Pancreas (tissue), 10 donors: Measurements from ENCODE around the gene AIRE. TPM values are rescaled to one million over a fixed set of nuclear protein-coding genes. Genes with fewer than 3 reads are reported as not detected.

Source experiments
- ATAC-seq, 4 donors: fragments of 200-7000 bp; cut with Tn5 transposase; one replicate each; pipeline versions ENCODE4 v1.8.0 to v1.9.1; 2020; ENCODE audit warnings: mild to moderate bottlenecking in 4 of 4, moderate library complexity in 4 of 4
- DNase-seq, 6 donors: peaks; one replicate each; pipeline ENCODE4 v3.0.0-alpha.2; 2020
- FAIRE-seq: peaks from 2 replicates; lab custom pipeline; 2012; peaks lifted over from hg19 to GRCh38; lab: Jason Lieb, UNC
- H3K27ac ChIP-seq, 4 donors: fragments of 200-600 bp; sonication (generic); 1 replicate in 3 of 4; 2 replicates in 1 of 4; pipeline versions ENCODE4 v1.5.0 to v1.8.0; 2020
- H3K27me3 ChIP-seq, 4 donors: fragments of 200-600 bp; one replicate each; pipeline ENCODE4 v1.8.0; 2021
- H3K36me3 ChIP-seq, 3 donors: fragments of 200-600 bp; sonication (generic) in 1 of 3; one replicate each; pipeline versions ENCODE4 v1.5.0 to v1.8.0; 2020 to 2021
- H3K4me1 ChIP-seq, 3 donors: fragments of 200-600 bp; one replicate each; pipeline ENCODE4 v1.8.0; 2021
- H3K4me3 ChIP-seq, 4 donors: fragments of 200-600 bp; sonication (generic) in 2 of 4; one replicate each; pipeline versions ENCODE4 v1.5.0 to v1.8.0; 2020 to 2021
- H3K9me3 ChIP-seq, 4 donors: fragments of 200-600 bp; one replicate each; pipeline ENCODE4 v1.8.0; 2021
- WGBS, 2 donors: extraction: QIAGEN DNeasy Blood & Tissue Kit; methylation state at CpG; one replicate each; pipeline ENCODE4 v1.1.7; 2013; 5-methylcytosine and 5-hydroxymethylcytosine counted together
- intact Hi-C, 3 donors: fragments of 100-400 bp; cut with DNase I; formaldehyde crosslinking; loops; one replicate each; pipeline versions ENCODE4 v1.11.1 to v1.14.2; 2022
- polyA plus RNA-seq, 2 donors: library from polyadenylated mRNA; stranded (reverse); fragments of 200-250 nt; gene quantifications; one replicate each; pipeline ENCODE4 v1.2.3, GENCODE V29; 2013
- total RNA-seq, 6 donors: library from RNA; stranded (reverse); fragmentation: NEBNext Ultra II Directional in 4 of 6; extraction: Animal tissue kit (Norgen Biotek cat#: 25700) in 4 of 6; gene quantifications; one replicate each; pipeline versions ENCODE4 v1.2.1 to v1.2.4, GENCODE V29; 2021 to 2023
- TF ChIP-seq, protein P1 (sequence below), 4 donors: fragments of 200-600 bp; sonication (generic) in 3 of 4; IDR thresholded peaks; one replicate each; pipeline versions ENCODE4 v1.5.0 to v1.8.0; 2021; ENCODE audit warnings: antibody characterized with exemption in 4 of 4
- donor health status: healthy with polysubstance abuse.
- donor health status: DM: no; HTN: no; CAD: no; lungs with moderate emphysema.
- donor health status: DM: no; HTN: no; CAD: no.
- donor health status: control.
- donor health status: control.
- donor health status: Bipolar disorder and iron deficiency.
- donor health status: DM: yes; HTN: yes; CAD: no.
- donor health status: DM: no; HTN: no; CAD: no.
- donor health status: DM: no; HTN: no; CAD: no.
- donor health status: DM: yes; HTN: yes; CAD: no.

Gene AIRE
- total and polyA plus RNA-seq, 8 donors, result 0.02 TPM; not detected in 7

DNA sequence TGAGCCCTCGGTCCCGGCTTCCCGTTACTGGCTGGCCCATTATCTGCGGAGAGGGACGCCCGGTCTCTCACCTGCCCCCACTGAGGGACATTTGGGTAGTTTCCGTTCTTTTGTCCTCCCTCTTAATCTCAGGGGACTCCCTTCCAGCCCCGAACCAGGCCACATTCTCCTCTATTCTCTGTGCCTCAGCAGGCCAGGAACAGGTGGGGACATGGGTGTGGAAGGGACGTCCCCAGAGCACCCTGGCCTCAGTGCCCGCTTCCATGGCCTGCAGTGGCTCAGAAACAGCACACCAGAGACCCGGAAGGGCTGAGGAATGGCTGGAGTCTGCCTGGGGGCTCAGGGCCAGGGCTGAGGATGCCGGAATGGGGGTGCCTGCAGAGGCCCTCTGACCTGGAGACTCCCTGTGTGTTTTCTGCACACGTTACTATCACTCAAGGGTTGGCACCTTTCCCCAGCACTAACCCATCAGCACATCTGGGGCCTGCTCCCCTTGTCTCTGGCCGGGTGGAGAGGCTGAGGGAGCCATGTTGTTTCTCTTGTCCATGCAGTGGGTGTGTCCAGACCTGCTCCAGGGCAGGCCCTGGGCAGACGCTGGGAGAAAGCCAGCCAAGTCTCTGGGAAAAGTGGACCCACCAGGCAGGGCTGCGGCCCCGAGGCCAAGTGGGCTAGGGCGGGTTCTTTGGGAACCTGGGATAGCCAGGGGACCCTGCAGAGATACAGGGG, 14.0 kb upstream of the AIRE start:
- Histone ChIP-seq H3K36me3 (no peaks in the 10 kb centered on the region), H3K4me1 (no peaks in the 10 kb centered on the region), H3K4me3 (no peak overlapping the region), H3K9me3 (no peaks in the 10 kb centered on the region), H3K27ac (no peak overlapping the region), H3K27me3 (no peaks in the 10 kb centered on the region)
- DNase-seq (peak in 1 of 6 donors; percentile 27), ATAC-seq (no peak), FAIRE-seq (no peak)
- 66 to 81% methylated on average over 18 of the region's 18 CpGs for WGBS, 2 donors
- TF ChIP-seq, protein P1, sequence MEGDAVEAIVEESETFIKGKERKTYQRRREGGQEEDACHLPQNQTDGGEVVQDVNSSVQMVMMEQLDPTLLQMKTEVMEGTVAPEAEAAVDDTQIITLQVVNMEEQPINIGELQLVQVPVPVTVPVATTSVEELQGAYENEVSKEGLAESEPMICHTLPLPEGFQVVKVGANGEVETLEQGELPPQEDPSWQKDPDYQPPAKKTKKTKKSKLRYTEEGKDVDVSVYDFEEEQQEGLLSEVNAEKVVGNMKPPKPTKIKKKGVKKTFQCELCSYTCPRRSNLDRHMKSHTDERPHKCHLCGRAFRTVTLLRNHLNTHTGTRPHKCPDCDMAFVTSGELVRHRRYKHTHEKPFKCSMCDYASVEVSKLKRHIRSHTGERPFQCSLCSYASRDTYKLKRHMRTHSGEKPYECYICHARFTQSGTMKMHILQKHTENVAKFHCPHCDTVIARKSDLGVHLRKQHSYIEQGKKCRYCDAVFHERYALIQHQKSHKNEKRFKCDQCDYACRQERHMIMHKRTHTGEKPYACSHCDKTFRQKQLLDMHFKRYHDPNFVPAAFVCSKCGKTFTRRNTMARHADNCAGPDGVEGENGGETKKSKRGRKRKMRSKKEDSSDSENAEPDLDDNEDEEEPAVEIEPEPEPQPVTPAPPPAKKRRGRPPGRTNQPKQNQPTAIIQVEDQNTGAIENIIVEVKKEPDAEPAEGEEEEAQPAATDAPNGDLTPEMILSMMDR (IDR thresholded peaks at IDR 0.05), result no peak
- intact Hi-C loops, result no loop called here

DNA sequence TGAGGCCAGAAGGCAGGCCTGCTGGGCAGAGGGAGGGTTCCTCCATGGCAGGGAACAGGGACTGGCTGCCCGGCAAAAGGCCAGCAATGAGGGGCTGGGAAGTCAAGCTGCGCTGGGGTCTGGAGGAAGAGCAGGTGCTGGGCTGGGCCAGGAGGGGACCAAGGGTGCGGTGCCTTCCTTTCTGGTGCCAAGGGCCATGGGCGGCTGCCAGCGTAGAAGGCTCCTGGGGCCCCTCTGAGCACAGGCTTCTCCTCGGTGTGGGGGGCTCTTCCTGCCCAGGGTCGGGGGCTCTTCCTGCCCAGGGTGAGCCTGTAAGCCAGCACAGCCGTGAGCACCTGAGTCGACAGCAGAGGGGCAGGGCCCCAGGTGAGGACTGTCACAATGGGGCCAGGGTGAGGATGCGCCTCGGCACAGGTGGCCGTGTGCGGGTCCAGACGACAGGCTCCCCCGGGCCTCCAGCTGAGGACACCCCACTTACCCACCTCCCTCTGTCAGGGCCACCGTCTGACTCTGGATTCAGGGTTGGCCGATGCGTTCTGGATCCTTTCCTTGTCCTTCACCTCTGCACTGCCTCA, 13.3 kb upstream of the AIRE start:
- H3K36me3 ChIP-seq, result no peaks in the 10 kb centered on the region
- no peaks in the 10 kb centered on the region for H3K9me3 ChIP-seq
- H3K4me1 ChIP-seq, result no peaks in the 10 kb centered on the region
- DNase-seq, result peak in 1 of 6 donors; percentile 43
- intact Hi-C loops, result no loop called here
- no peak overlapping the region for H3K4me3 ChIP-seq
- TF ChIP-seq, protein P1 (IDR thresholded peaks at IDR 0.05), result no peak
- ATAC-seq, result no peak
- FAIRE-seq, result no peak
- H3K27ac ChIP-seq, result no peak overlapping the region
- H3K27me3 ChIP-seq, result no peaks in the 10 kb centered on the region
- 71 to 75% methylated on average over 16 to 18 of the region's 18 CpGs for WGBS, 2 donors

DNA sequence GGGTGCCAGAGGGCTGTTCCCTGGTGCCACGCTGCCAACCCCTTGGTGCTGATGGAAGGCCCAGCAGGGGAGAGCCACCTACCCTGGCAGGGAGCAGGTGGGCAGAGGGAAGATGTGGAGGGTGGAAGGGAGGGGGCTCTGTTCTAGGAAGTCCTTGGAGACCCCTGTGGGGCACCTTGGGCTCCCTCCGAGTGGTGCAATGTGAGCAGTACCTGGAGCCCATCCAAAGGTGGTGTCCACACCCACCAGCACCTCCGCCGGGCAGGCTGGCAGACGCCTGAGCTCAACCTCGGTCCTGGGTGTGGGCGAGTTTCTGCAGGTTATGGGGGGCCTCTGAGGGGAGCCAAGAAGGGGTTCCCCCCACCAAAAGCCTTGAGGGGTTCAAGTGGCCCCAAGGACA, 12.6 kb upstream of the AIRE start:
- intact Hi-C loops, result no loop called here
- H3K27me3 ChIP-seq, result no peaks in the 10 kb centered on the region
- ATAC-seq, result no peak
- peak in 1 of 6 donors; percentile 58 for DNase-seq
- 69 to 87% methylated on average over 7 of the region's 7 CpGs for WGBS, 2 donors
- no peaks in the 10 kb centered on the region for H3K36me3 ChIP-seq
- TF ChIP-seq, protein P1 (IDR thresholded peaks at IDR 0.05), result no peak
- no peaks in the 10 kb centered on the region for H3K9me3 ChIP-seq
- no peak overlapping the region for H3K4me3 ChIP-seq
- no peaks in the 10 kb centered on the region for H3K4me1 ChIP-seq
- no peak overlapping the region for H3K27ac ChIP-seq
- FAIRE-seq, result no peak

DNA sequence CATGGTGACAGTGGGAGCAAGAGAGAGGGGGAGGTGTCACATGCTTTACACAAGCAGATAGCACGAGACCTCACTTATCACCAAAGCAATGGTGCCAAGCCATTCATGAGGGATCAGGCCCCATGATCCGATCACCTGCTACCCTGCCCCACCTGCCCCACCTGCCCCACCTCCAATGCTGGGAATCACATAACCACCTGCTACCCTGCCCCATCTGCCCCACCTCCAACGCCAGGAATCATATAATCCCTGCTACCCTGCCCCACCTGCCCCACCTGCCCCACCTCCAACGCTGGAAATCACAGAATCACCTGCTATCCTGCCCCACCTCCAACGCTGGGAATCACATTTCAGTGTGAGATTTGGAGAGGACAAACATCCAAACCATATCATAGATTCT, 10.6 kb upstream of the AIRE start:
- Histone ChIP-seq H3K27ac (no peak overlapping the region), H3K9me3 (no peaks in the 10 kb centered on the region), H3K4me1 (no peaks in the 10 kb centered on the region), H3K27me3 (no peaks in the 10 kb centered on the region), H3K36me3 (no peaks in the 10 kb centered on the region), H3K4me3 (no peak overlapping the region)
- ATAC-seq (no peak), FAIRE-seq (no peak), DNase-seq (peak in 1 of 6 donors; percentile 8)
- 46% methylated on average over 5 of the region's 5 CpGs for WGBS, 2 donors
- intact Hi-C loops, result no loop called here
- TF ChIP-seq, protein P1 (IDR thresholded peaks at IDR 0.05), result no peak
